HG03060 (cell line): ENCODE measurements around the gene FCSK.
"Not testable (repeated sequence)": the region's sequence is repeated elsewhere in the genome, so short reads cannot be mapped to it uniquely, and the experiment has no call there.

Source experiments
- ATAC-seq: cut with Tn5 transposase; IDR thresholded peaks from one replicate; pipeline ENCODE4 v1.9.1; 2021; ENCODE audit warnings: low read depth, moderate number of reproducible peaks; ENCODE audit not compliant: unreplicated experiment

Gene FCSK

GRCh38 chr16:70522216-70523075, 68.1 kb downstream of the FCSK start:
- ATAC-seq = no peak

- no peak for ATAC-seq
Observed at GRCh38 chr16:70523076-70523742, 68.8 kb downstream of the FCSK start, which contains the start of gene COG4. COG4 (minus strand) TSS chr16:70523554; CDS start chr16:70523543, 11 bp downstream.

GRCh38 chr16:70523743-70524398, 69.5 kb downstream of the FCSK start, which contains the start of gene SF3B3:
SF3B3 (plus strand) TSS chr16:70523816; CDS start chr16:70526657, 2,841 bp downstream.
- ATAC-seq = no peak

DNA sequence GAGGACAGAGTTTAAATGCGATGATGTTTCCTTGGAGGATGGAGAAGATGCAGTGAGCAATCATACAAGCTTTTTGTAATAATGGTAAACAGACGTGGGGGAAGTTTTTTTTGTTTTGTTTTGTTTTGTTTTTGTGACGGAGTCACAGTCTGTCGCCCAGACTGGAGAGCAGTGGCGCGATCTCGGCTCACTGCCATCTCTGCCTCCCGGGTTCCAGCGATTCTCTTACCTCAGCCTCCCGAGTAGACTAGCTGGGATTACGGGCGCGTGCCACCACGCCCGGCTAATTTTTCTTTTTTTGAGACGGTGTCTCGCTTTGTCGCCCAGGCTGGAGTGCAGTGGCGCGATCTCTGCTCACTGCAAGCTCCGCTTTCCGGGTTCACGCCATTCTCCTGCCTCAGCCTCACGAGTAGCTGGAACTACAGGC, 70.0 kb downstream of the FCSK start:
- ATAC-seq = not testable (repeated sequence)

DNA sequence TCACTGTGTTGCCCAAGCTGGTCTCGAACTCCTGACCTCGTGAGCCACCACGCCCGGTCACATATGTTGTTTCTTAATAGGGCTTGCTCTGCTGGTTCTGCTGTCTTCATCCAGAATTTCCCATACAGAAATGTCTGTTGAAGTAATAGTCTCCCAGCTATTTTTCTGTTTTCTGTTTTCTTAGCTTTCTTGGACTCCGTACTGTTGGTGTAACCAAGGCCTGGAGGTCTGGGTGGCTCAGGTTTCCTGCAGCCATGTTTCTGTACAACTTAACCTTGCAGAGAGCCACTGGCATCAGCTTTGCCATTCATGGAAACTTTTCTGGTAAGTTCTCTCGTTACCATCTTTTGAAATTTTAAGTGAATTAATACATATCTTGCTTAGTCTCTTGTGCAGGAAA, 72.0 kb downstream of the FCSK start:
- no peak for ATAC-seq

- ATAC-seq = no peak
Observed at GRCh38 chr16:70527315-70527996, 73.1 kb downstream of the FCSK start.

GRCh38 chr16:70529051-70529777, 74.8 kb downstream of the FCSK start:
- no peak for ATAC-seq
